ENCODE results near the gene ANKRD18B.
"Not testable (repeated sequence)": the region's sequence is repeated elsewhere in the genome, so short reads cannot be mapped to it uniquely, and the experiment has no call there.

GRCh38 chr9:33590857-33591256 is 66.8 kb downstream of the ANKRD18B start:
- not testable (repeated sequence) for TF ChIP-seq CTCF (IDR thresholded peaks at IDR 0.05; ENCODE audit: control extremely low read depth in 1 of 3, insufficient read depth in 1 of 3, low read depth in 1 of 3, low read length in 3 of 3); POLR2A (IDR thresholded peaks at IDR 0.05; ENCODE audit: control extremely low read depth in 1 of 2, low read depth in 2 of 2, low read length in 2 of 2); CBX5 (IDR thresholded peaks at IDR 0.05; ENCODE audit: low read depth, low read length); YY1 (IDR thresholded peaks at IDR 0.05; ENCODE audit: low read depth, low read length); CHD1 (IDR thresholded peaks at IDR 0.05; ENCODE audit: low read depth, low read length); EZH2 (IDR thresholded peaks at IDR 0.05; ENCODE audit: low read depth, low read length, severe bottlenecking); EGR1 (IDR thresholded peaks at IDR 0.05; ENCODE audit: borderline replicate concordance, low read depth, low read length); BRCA1 (IDR thresholded peaks at IDR 0.05; ENCODE audit: low read depth, low read length); SP1 (IDR thresholded peaks at IDR 0.05; ENCODE audit: low read depth, low read length); RNF2 (IDR thresholded peaks at IDR 0.05; ENCODE audit: borderline replicate concordance, low read depth, low read length, missing control alignments, poor library complexity, severe bottlenecking); SIRT6 (IDR thresholded peaks at IDR 0.05; ENCODE audit: low read length)
